Fibroblast of mammary gland (primary cell): ENCODE data around the gene GRIA1.

Experiments used
- DNase-seq: peaks from one replicate; pipeline ENCODE4 v3.0.0-alpha.2; 2010; ENCODE audit warnings: low read depth
- H3K4me3 ChIP-seq: 2 replicates; pipeline ENCODE4 v1.5.1; 2011; ENCODE audit warnings: low read depth, mild to moderate bottlenecking, low read length, moderate library complexity; ENCODE audit not compliant: control insufficient read depth
- TF ChIP-seq, protein P1 (sequence below): conservative IDR thresholded peaks from 2 replicates; pipeline ENCODE4 v1.5.1; 2011; ENCODE audit warnings: low read depth, low read length, inconsistent platforms; ENCODE audit not compliant: control insufficient read depth, insufficient read depth

The GRIA1 gene

DNA sequence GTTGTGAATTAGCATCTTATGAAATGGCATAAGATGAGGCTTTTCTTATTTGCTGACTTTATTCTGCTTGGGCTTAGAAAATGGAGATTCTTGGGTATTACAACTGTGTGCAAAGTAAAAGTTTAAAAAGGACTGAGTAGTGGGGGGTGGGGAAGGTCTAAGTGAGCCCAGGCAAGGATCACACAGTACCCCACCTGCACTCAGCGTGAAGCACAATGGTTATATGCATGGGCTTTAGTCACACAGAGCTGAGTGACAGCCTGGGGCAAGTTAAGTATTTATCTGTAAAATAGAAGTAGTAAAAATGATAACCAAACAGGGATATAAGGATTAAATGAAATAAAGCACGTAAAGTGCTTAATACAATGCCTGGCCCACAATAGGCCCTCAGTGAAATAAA is 300.9 kb downstream of the GRIA1 start:
- DNase-seq: no peak
- TF ChIP-seq, protein P1, sequence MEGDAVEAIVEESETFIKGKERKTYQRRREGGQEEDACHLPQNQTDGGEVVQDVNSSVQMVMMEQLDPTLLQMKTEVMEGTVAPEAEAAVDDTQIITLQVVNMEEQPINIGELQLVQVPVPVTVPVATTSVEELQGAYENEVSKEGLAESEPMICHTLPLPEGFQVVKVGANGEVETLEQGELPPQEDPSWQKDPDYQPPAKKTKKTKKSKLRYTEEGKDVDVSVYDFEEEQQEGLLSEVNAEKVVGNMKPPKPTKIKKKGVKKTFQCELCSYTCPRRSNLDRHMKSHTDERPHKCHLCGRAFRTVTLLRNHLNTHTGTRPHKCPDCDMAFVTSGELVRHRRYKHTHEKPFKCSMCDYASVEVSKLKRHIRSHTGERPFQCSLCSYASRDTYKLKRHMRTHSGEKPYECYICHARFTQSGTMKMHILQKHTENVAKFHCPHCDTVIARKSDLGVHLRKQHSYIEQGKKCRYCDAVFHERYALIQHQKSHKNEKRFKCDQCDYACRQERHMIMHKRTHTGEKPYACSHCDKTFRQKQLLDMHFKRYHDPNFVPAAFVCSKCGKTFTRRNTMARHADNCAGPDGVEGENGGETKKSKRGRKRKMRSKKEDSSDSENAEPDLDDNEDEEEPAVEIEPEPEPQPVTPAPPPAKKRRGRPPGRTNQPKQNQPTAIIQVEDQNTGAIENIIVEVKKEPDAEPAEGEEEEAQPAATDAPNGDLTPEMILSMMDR: no peak
- no peak overlapping the region for H3K4me3 ChIP-seq

DNA sequence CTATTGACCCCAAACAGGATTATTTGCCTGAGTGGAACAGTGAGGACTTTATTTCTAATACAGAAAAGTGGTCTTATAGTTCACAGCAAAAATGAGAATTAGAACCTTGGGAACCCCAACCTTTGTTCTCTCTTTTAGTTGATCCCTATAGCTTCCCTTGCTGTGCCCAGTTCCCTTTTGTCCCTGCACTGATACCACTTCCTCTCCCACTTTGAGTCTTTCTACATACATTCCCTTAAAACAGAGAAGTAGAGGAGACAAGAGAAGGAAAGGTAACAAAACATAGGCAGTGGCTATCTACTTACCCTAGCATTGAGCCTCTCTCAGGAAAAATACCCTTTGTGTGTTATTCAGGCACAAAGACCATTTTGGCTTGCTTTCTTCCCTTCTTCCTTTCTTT is 301.8 kb downstream of the GRIA1 start:
- no peak for DNase-seq
- TF ChIP-seq, protein P1: no peak
- H3K4me3 ChIP-seq: no peak overlapping the region

DNA sequence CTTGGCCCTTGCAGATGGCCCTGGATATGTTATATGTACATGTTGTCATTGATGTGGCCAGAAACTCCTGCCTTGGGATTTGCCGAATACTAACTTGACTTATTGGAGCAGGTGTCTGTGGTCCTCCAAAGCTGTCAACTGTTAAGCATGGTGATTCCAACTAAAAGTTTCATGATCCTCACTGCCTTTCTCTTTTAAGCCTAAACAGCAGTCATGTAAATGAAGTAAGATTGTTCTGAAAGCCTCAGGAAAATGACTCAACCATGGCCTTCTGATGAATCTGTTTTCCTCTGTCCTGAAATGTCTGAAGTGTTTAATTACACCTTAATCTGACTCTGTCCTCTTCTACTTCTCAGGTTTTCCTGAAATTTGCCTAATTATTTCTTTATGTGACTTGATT is 303.2 kb downstream of the GRIA1 start:
- no peak for DNase-seq
- TF ChIP-seq, protein P1: no peak
- H3K4me3 ChIP-seq: no peak overlapping the region

DNA sequence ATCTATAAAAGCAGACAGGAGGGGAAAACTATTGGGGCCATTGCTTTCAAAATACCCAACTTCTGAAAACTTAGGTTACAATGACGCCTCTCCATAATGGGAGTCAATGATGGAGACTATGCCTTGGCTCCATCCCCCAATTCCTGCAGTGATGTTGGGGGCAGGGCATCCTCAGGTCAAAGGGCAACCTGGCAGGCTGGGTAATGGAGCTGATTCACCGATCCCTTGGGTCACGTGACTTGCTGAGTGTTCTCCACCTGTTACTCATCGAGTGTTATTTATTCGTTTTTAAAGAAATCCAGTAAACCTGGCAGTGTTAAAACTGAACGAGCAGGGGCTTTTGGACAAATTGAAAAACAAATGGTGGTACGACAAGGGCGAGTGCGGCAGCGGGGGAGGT is 303.9 kb downstream of the GRIA1 start:
- peak; percentile 27 for DNase-seq
- H3K4me3 ChIP-seq: no peak overlapping the region
- TF ChIP-seq, protein P1: no peak

DNA sequence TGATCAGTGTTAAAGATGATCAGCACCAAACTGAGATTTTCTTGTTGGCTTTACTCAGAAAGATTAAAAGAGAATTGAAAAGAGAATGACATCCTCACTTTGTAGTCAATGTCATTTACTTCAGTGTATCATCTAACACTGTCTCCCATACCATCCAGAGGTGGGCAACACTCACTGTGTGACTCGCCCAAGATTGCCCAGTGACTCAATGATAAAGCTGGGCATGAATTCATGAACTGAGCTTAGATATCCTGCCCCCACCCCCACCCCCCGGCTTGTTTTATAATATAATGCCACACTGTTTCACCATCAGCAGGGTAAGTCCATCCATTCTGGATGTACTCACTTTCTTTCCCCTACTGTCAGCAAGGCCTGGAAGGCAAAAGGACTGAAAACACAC is 306.1 kb downstream of the GRIA1 start:
- TF ChIP-seq, protein P1: no peak
- no peak for DNase-seq
- H3K4me3 ChIP-seq: no peak overlapping the region

DNA sequence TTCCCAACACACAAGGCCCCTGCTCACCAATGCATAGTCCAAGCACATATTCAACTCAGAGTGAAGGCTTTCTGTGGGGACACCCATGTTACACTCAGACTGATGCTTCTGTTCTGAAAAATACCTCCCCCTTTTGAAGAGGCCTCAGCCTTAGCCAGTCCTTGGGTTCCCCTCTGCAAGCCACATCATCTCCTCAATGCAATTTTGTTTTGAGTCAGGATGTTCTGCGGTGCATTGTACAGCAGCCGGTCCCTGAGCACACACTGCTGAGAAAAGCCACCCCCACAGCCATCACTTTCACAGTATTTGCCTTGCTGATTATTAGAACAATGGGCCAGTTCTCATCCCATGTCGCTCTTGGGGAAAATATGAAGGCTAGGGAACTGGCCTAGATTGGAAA is 307.0 kb downstream of the GRIA1 start:
- no peak overlapping the region for H3K4me3 ChIP-seq
- DNase-seq: no peak
- TF ChIP-seq, protein P1: no peak

DNA sequence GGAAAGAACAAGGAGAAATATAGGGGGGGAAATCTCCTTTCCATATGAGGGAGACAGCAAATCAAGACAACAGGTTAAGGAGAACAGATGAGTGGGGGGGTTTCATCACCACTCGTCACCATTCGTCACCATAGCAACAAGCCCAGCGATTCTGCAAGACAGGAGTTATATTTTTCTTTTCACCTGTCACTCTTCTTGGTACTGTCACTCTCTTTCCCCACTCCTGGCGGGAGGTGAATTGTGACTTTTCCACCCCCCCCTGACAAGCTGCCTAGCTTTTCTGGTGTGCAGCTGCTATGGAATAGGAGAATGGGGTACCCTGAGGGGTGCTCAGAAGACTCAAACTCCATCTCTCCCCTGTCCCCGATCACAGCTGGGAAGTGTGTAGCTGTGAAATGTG is 308.4 kb downstream of the GRIA1 start:
- DNase-seq: no peak
- no peak overlapping the region for H3K4me3 ChIP-seq
- TF ChIP-seq, protein P1: no peak
